Glutamatergic neuron (in vitro differentiated cells): ENCODE measurements around the gene KIF5A. TPM values are rescaled to one million over a fixed set of nuclear protein-coding genes. Genes with fewer than 3 reads are reported as not detected.
A peak's percentile ranks its signal among the peaks of the same experiment; 100 is the strongest.

Experiments used
- DNase-seq: peaks from one replicate; pipeline ENCODE4 v3.0.0; 2022
- H3K27ac Mint-ChIP-seq: one replicate; pipeline ENCODE4 v1.8.0; 2020; ENCODE audit warnings: mild to moderate bottlenecking, mixed read lengths, inconsistent platforms; ENCODE audit not compliant: unreplicated experiment
- H3K27me3 Mint-ChIP-seq: one replicate; pipeline ENCODE4 v1.8.0; 2020; ENCODE audit warnings: mild to moderate bottlenecking, moderate library complexity, mixed read lengths, inconsistent platforms; ENCODE audit not compliant: unreplicated experiment
- H3K36me3 Mint-ChIP-seq: one replicate; pipeline ENCODE4 v1.8.0; 2020; ENCODE audit warnings: mild to moderate bottlenecking, mixed read lengths, inconsistent platforms; ENCODE audit not compliant: unreplicated experiment
- H3K4me1 Mint-ChIP-seq: one replicate; pipeline ENCODE4 v1.8.0; 2020; ENCODE audit warnings: mild to moderate bottlenecking, low read depth, mixed read lengths, inconsistent platforms; ENCODE audit not compliant: unreplicated experiment
- H3K4me3 Mint-ChIP-seq: one replicate; pipeline ENCODE4 v1.8.0; 2020; ENCODE audit warnings: mild to moderate bottlenecking, mixed read lengths, inconsistent platforms; ENCODE audit not compliant: unreplicated experiment
- H3K9me3 Mint-ChIP-seq: one replicate; pipeline ENCODE4 v1.8.0; 2020; ENCODE audit warnings: mild to moderate bottlenecking, moderate library complexity, mixed read lengths, inconsistent platforms; ENCODE audit not compliant: unreplicated experiment
- total RNA-seq: library from RNA; stranded (reverse); fragmentation: NEBNext Ultra II Directional; extraction: Animal tissue kit (Norgen Biotek cat#: 25700); gene quantifications from one replicate; pipeline ENCODE4 v1.2.1, GENCODE V29; 2021; ENCODE audit not compliant: unreplicated experiment
- TF ChIP-seq, protein P1 (sequence below): fragments of 200-600 bp; sonication (generic); IDR thresholded peaks from one replicate; pipeline ENCODE4 v1.5.0; 2021; ENCODE audit not compliant: partially characterized antibody, unreplicated experiment

KIF5A gene
- total RNA-seq, 1 donor from 2014 or later = 314 TPM

GRCh38 chr12:57622293-57623245 lies 72.7 kb downstream of the KIF5A start:
- DNase-seq = no peak
- Mint-ChIP-seq H3K27ac (peak overlapping the region; percentile 44), H3K27me3 (peaks cover 53% of the 10 kb centered on the region), H3K9me3 (peaks cover 19% of the 10 kb centered on the region), H3K36me3 (peaks cover 15% of the 10 kb centered on the region), H3K4me3 (peak overlapping the region; percentile 84), H3K4me1 (peaks cover 30% of the 10 kb centered on the region)
- TF ChIP-seq, protein P1, sequence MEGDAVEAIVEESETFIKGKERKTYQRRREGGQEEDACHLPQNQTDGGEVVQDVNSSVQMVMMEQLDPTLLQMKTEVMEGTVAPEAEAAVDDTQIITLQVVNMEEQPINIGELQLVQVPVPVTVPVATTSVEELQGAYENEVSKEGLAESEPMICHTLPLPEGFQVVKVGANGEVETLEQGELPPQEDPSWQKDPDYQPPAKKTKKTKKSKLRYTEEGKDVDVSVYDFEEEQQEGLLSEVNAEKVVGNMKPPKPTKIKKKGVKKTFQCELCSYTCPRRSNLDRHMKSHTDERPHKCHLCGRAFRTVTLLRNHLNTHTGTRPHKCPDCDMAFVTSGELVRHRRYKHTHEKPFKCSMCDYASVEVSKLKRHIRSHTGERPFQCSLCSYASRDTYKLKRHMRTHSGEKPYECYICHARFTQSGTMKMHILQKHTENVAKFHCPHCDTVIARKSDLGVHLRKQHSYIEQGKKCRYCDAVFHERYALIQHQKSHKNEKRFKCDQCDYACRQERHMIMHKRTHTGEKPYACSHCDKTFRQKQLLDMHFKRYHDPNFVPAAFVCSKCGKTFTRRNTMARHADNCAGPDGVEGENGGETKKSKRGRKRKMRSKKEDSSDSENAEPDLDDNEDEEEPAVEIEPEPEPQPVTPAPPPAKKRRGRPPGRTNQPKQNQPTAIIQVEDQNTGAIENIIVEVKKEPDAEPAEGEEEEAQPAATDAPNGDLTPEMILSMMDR = no peak

DNA sequence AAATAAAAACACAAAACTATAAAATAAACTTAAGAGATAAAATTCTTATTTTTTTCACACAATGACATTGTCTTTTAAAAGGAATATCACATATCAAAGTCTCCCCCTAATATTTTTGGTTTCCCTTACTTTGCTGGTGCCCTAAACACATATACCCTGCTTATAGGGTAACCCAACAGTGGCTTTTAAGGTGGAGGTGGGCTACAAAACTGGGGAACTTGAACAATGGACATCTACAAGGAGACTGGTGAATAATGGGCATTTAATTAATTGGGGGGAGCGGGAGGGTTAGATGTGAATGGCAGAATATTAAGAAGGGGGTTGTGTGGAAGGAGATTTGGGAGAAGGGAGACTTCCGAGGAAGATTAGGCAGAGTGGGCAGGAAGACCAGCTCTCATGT lies 73.5 kb downstream of the KIF5A start:
- Mint-ChIP-seq H3K27me3 (peaks cover 58% of the 10 kb centered on the region), H3K9me3 (peaks cover 19% of the 10 kb centered on the region), H3K36me3 (peaks cover 12% of the 10 kb centered on the region), H3K4me1 (peaks cover 31% of the 10 kb centered on the region), H3K27ac (no peak overlapping the region), H3K4me3 (no peak overlapping the region)
- DNase-seq = no peak
- TF ChIP-seq, protein P1 = no peak

- no peak for DNase-seq
- H3K27me3 Mint-ChIP-seq = peaks cover 54% of the 10 kb centered on the region
- no peak overlapping the region for H3K4me3 Mint-ChIP-seq
- peaks cover 12% of the 10 kb centered on the region for H3K36me3 Mint-ChIP-seq
- peaks cover 19% of the 10 kb centered on the region for H3K9me3 Mint-ChIP-seq
- no peak overlapping the region for H3K27ac Mint-ChIP-seq
- TF ChIP-seq, protein P1 = no peak
- H3K4me1 Mint-ChIP-seq = peaks cover 30% of the 10 kb centered on the region
These were observed 74.1 kb downstream of the KIF5A start for GRCh38 chr12:57623811-57624390.

- TF ChIP-seq, protein P1 = no peak
- peaks cover 29% of the 10 kb centered on the region for H3K4me1 Mint-ChIP-seq
- DNase-seq = no peak
- H3K27me3 Mint-ChIP-seq = peaks cover 55% of the 10 kb centered on the region
- no peak overlapping the region for H3K4me3 Mint-ChIP-seq
- peaks cover 16% of the 10 kb centered on the region for H3K36me3 Mint-ChIP-seq
- H3K27ac Mint-ChIP-seq = no peak overlapping the region
- H3K9me3 Mint-ChIP-seq = peaks cover 24% of the 10 kb centered on the region
These were observed 74.8 kb downstream of the KIF5A start for GRCh38 chr12:57624441-57625220.
